HG03159 (cell line): ENCODE measurements around the gene TBX21.

Experiments used
- ATAC-seq: cut with Tn5 transposase; IDR thresholded peaks from one replicate; pipeline ENCODE4 v1.9.1; 2021; ENCODE audit warnings: mild to moderate bottlenecking, moderate library complexity; ENCODE audit not compliant: unreplicated experiment

TBX21 gene

GRCh38 chr17:47733047-47733673, at the start of gene TBX21:
Gene TBX21 (plus strand): TSS chr17:47733236. CDS start chr17:47733455, 219 bp downstream.
- ATAC-seq, result peak; percentile 63

GRCh38 chr17:47684025-47684424, 49.0 kb upstream of the TBX21 start:
- ATAC-seq, result no peak

GRCh38 chr17:47684535-47685193, 48.4 kb upstream of the TBX21 start:
- ATAC-seq, result no peak

GRCh38 chr17:47685556-47686275, 47.3 kb upstream of the TBX21 start:
- no peak for ATAC-seq

GRCh38 chr17:47686276-47686635, 46.8 kb upstream of the TBX21 start:
- ATAC-seq, result no peak

- ATAC-seq, result no peak
Measured at GRCh38 chr17:47686664-47687327, 46.2 kb upstream of the TBX21 start.

- ATAC-seq, result no peak
Measured at GRCh38 chr17:47687328-47687690, 45.7 kb upstream of the TBX21 start.

- ATAC-seq, result no peak
Measured at GRCh38 chr17:47687748-47688147, 45.3 kb upstream of the TBX21 start.

- no peak for ATAC-seq
Measured at GRCh38 chr17:47690121-47690520, 42.9 kb upstream of the TBX21 start.

GRCh38 chr17:47692137-47692894, 40.7 kb upstream of the TBX21 start:
- no peak for ATAC-seq

GRCh38 chr17:47692895-47693730, 39.9 kb upstream of the TBX21 start:
- no peak for ATAC-seq

- ATAC-seq, result no peak
Measured at GRCh38 chr17:47693731-47694580, 39.1 kb upstream of the TBX21 start, which contains the start of gene TBKBP1. Gene TBKBP1 (plus strand): TSS chr17:47694161. CDS start chr17:47696113, 1,952 bp downstream.

GRCh38 chr17:47694581-47695428, 38.2 kb upstream of the TBX21 start:
- ATAC-seq, result no peak

- ATAC-seq, result no peak
Measured at GRCh38 chr17:47695429-47696376, 37.3 kb upstream of the TBX21 start.

GRCh38 chr17:47696717-47697642, 36.1 kb upstream of the TBX21 start:
- ATAC-seq, result no peak
